Non-pigmented ciliary epithelial cell (primary cell): ENCODE data around the gene NCR1.
"Not testable (repeated sequence)": the region's sequence is repeated elsewhere in the genome, so short reads cannot be mapped to it uniquely, and the experiment has no call there.

ENCODE experiments used
- DNase-seq: peaks from one replicate; pipeline ENCODE4 v3.0.0-alpha.2; 2010; ENCODE audit warnings: low read depth

NCR1 gene

GRCh38 chr19:54905803-54906511 lies at the start of gene NCR1:
NCR1 (plus strand) TSS chr19:54906148; CDS start chr19:54906188, 40 bp downstream.
- no peak for DNase-seq

- not testable (repeated sequence) for DNase-seq
These were observed 47.5 kb upstream of the NCR1 start for GRCh38 chr19:54858476-54858875.

DNA sequence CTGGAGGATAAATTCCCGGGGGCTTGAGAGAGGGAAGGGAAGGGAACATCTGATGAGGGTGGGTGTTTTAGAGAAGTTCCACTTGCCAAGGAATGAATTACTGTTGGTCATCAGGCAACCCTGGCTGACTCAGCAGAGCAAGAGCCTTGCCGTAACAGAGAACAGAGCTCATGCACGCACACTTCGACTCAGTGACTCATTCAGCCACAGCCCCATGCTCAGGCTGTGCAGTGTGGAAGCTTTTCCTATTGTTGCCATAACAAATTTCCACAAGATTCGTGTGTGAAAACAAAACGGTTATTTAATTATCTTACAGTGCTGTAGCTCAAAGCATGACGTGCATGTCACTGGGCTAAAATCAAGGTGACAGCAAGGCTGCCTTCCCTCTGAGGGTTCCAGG lies 46.5 kb upstream of the NCR1 start:
- DNase-seq: not testable (repeated sequence)

- DNase-seq: not testable (repeated sequence)
These were observed 42.5 kb upstream of the NCR1 start for GRCh38 chr19:54863459-54863858.

DNA sequence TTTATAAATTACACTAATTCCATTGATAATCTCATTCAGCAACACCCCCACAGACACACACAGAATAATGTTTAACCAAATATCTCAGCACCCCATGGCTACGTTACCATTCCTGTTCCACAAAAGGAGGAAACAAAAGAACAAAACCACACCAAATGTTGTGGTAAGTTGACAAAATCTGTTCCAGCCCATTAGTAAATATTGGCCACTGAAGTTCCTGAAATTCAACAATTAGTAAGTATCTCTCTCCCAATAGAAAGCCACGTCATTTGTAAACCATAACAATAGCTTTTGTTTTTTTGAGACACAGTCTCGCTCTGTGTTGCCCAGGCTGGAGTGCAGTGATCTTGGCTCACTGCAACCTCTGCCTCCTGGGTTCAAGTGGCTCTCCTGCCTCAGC lies 34.3 kb upstream of the NCR1 start:
- no peak for DNase-seq

DNA sequence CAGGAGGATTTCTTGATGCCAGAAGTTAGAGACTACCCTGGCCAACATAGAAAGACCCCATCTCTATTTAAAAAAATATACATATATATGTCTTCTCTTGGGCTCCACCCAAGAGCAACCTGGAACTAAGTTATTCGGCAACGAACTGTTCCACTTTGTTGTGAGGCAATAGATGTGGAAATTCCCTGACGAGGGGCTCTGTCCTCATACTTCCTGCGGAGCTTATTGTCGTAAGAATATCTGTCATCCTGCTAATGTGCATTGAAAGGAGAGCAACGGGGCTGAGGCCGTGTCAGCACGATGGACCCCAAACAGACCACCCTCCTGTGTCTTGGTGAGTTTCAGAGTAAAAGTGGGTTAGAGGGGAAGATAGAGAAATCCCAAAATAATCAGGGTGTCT lies 32.0 kb upstream of the NCR1 start, which contains the start of gene FCAR:
FCAR (plus strand) TSS at position 246 of the 400 bp plus-strand sequence; CDS start at position 301, 55 bp downstream.
- DNase-seq: no peak

GRCh38 chr19:54875506-54875905 lies 30.4 kb upstream of the NCR1 start:
- no peak for DNase-seq

- no peak for DNase-seq
These were observed 28.5 kb upstream of the NCR1 start for GRCh38 chr19:54877471-54877870.

DNA sequence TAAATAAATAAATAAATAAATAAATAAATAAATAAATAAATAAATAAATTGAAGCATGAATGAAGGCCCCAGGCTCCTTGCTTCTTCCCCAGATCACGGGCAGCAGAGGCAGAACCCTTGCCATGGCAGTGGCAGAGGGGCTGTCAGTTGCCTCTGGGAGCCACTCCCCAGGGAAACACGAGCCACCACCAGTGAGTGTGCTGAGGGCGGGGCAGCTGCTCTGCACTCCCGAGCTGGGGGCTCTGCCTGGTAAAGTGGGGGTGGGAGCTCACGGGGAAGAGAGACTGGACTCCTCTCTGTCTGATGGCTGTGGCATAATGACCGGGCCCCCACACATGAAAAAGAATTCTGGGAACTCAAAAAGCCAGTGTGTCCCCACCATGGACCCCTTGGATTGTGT lies 24.1 kb upstream of the NCR1 start:
- no peak for DNase-seq

DNA sequence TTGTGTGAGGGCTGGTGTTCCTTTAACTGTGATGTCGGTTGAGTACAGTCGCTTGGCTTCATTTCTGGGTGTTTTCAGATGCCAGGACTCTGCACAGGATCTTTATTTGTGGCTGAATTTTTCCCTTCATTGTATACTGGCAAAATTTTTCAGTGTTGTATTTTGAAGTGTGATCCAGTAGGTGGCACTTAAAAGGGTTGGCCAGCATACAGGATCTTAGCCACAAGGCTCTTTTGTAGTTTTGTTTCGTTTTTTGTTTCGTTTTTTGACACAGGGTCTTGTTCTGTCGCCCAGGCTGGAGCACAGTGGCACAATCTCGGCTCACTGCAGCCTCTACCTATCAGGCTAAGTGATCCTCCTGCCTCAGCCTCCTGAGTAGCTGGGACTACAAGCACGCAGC lies 23.2 kb upstream of the NCR1 start:
- no peak for DNase-seq

DNA sequence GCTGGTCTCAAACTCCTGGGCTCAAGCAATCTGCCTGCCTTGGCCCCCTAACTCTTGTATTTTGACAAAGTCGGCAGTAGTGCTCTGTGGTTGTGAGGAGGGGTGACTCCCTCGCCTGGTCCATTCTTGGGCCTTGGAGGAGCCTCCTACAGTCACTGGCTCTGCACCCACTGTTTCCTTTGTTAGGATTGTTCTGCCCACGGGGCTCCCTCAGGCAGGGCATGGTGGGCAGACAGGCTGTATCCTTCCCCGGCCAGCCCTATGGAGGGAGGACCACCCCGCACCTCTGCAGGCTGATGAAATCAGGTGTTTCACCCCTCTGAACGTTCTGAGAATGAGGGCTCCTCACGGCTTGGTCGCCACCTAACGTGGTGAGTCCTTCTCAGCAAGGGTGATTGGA lies 22.7 kb upstream of the NCR1 start:
- no peak for DNase-seq

DNA sequence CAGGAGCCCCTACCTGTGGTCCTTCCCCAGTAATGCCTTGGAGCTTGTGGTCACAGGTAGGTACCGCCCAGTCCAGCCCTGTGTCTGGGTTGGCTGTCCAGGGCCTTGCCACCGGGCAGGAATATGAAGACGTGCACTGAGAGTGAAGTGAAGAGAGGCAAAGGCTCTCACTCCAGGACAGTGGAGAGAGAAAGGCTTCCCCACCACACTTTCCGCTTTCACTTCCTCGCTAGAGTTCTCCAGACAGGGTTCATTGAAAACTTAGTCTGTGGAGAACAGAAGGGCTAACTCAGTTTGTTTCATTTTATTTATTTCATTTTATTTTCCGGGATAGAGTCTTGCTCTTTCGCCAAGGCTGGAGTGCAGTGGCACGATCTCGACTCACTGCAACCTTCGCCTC lies 17.7 kb upstream of the NCR1 start:
- DNase-seq: no peak

GRCh38 chr19:54889566-54889965 lies 16.4 kb upstream of the NCR1 start:
- no peak for DNase-seq

DNA sequence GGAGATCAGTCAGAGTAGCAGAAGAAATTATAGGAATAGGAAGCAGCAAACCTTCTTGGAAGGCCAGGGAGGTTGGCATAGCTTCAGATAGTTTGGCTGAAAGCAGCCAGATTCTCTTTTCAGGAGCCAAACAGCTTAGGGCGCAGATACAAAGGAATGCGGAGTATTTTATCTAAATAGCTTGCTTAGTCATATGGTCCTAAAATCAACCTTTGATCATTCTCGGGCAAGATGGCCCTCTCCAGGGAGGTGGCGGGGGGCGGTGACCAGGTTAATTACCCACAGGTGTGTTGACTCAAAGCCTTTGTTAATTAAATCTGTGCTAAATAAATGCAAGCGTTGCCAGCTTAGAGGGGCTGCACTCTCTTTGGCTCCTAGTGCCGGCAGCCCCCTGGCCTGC lies 12.5 kb upstream of the NCR1 start:
- no peak for DNase-seq

GRCh38 chr19:54894106-54894505 lies 11.8 kb upstream of the NCR1 start:
- not testable (repeated sequence) for DNase-seq

- no peak for DNase-seq
These were observed 9.9 kb upstream of the NCR1 start for GRCh38 chr19:54896036-54896435.

DNA sequence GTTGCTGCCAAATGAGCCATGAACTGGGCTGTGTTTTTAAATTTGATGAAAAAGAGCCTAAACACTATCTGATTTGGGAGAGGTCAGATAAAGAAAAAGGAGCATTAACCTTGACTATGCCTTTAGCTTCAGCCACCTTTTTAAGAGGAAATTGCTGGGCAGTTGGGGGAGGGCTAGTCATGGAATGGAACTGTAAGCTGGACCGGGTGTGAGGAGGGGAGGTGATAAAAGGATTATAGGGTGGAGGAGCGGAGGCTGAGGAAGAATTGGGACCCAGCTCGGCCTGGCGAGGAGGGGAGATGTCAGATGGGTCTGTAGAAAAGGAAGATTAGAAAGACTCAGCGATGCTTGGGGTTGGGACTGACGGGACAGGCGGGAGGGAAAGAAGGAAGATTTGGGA lies 7.3 kb upstream of the NCR1 start:
- not testable (repeated sequence) for DNase-seq

GRCh38 chr19:54899646-54900045 lies 6.3 kb upstream of the NCR1 start:
- DNase-seq: not testable (repeated sequence)

DNA sequence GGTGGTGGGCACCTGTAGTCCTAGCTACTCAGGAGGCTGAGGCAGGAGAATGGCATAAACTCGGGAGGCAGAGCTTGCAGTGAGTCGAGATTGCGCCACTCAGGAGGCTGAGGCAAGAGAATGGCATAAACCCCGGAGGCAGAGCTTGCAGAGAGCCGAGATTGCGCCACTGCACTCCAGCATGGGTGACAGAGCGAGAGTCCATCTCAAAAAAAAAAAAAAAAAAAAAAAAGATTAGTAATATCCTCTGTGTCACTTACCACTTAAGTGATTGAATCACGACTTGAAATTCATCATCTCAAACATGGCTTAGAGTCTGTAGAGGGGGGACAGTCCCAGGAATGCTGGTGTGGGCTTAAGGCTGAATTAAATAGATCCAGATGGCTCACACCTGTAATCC lies 4.8 kb upstream of the NCR1 start:
- DNase-seq: not testable (repeated sequence)

- DNase-seq: no peak
These were observed 3.9 kb upstream of the NCR1 start for GRCh38 chr19:54902061-54902460.

DNA sequence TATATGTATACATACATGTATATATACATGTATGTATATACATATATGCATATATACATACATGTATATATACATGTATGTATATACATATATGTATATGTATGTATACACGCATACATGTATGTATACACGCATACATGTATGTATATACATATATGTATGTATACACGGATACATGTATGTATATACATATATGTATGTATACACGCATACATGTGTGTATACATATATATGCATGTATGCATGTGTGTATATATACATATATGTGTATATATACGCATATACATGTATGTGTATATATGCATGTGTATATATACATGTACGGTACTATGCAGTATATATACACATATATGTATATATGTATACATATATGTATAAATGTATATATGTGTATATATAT lies 2.6 kb upstream of the NCR1 start:
- DNase-seq: no peak

GRCh38 chr19:54904261-54904660 lies 1.7 kb upstream of the NCR1 start:
- DNase-seq: not testable (repeated sequence)

GRCh38 chr19:54905421-54905802 lies 536 bp upstream of the NCR1 start:
- DNase-seq: no peak

GRCh38 chr19:54906819-54907218 lies 871 bp downstream of the NCR1 start:
- no peak for DNase-seq
